Activated CD4-positive, alpha-beta T cell treated with anti-CD3 and anti-CD28 coated beads, Interleukin-2, Interleukin-4, amounts not matched to agents 100 ng/mL and 50 ng/mL, durations not matched to agents 16 hours and 8 hours (primary cell): ENCODE measurements around the gene EFCAB6.

Experiments used
- DNase-seq: peaks from one replicate; pipeline ENCODE4 v3.0.0-alpha.2; 2020; ENCODE audit warnings: low spot score

Gene EFCAB6

DNA sequence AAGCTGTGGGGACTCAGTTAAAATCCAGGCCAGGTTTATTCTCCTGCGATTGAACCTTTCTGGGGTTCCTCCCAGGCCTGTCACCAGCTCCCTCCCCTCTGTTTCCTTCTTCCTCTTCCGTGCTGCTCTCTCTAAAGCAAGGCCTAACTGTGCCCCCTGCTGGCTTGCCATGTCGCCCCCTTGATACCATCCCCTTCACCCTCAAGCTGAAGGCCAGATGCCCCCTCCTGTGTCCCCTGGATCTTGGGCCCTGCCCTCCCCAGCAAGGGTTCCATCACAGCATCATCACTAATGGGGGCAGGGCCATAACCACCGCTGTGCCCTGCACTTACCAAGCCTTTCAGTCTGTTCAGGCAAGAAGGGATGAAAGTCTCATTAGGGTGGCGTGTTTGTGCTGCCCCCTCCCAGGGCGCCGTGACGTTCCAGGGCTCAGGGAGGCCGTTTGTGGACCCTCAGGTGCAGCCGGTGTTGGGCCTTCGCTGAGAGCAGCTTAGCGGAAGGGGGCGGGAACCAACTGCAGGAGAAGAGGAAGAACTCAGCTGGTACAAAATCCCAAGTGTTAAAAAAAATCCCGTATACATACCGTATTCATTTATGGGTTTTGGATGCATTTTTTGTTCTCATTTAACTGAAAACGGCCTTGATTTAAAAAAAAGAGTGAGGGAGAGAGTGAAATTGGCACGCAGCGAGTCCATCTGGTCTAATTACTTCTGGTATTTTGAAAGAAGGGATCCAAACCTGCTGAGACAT is 330.4 kb downstream of the EFCAB6 start:
- DNase-seq: peak; percentile 9

- DNase-seq: no peak
Measured at GRCh38 chr22:43479962-43480361, 332.1 kb downstream of the EFCAB6 start.

- no peak for DNase-seq
Measured at GRCh38 chr22:43479301-43479950, 332.7 kb downstream of the EFCAB6 start.
